Bronchial epithelial cell (primary cell): ENCODE data around the gene HSD17B12. TPM values are rescaled to one million over a fixed set of nuclear protein-coding genes. Genes with fewer than 3 reads are reported as not detected.

Source experiments
- DNase-seq: peaks from one replicate; pipeline ENCODE4 v3.0.0-alpha.2; 2010; ENCODE audit warnings: low read depth
- FAIRE-seq: peaks from 2 replicates; lab custom pipeline; 2011; peaks lifted over from hg19 to GRCh38; lab: Jason Lieb, UNC
- H3K27me3 ChIP-seq: 2 replicates; pipeline ENCODE4 v1.5.1; 2011; ENCODE audit warnings: low read length; ENCODE audit not compliant: control insufficient read depth, insufficient read depth
- H3K36me3 ChIP-seq: 2 replicates; pipeline ENCODE4 v1.5.1; 2011; ENCODE audit warnings: low read length; ENCODE audit not compliant: control insufficient read depth, insufficient read depth
- H3K4me3 ChIP-seq: 2 replicates; pipeline ENCODE4 v1.5.1; 2011; ENCODE audit warnings: mild to moderate bottlenecking, low read depth, low read length, control low read depth
- total RNA-seq: library from RNA; depleted of rRNA; stranded (reverse); fragments of >200 nt; gene quantifications from 2 replicates; pipeline ENCODE4 v1.2.1, GENCODE V29; 2014
- TF ChIP-seq, protein P1 (sequence below): IDR thresholded peaks from 2 replicates; pipeline ENCODE4 v1.5.1; 2011; ENCODE audit warnings: mild to moderate bottlenecking, moderate library complexity, low read length, control low read depth, inconsistent platforms; ENCODE audit not compliant: insufficient read depth, severe bottlenecking

Gene HSD17B12
- total RNA-seq, 1 donor from 2014 or later: 103 TPM

DNA sequence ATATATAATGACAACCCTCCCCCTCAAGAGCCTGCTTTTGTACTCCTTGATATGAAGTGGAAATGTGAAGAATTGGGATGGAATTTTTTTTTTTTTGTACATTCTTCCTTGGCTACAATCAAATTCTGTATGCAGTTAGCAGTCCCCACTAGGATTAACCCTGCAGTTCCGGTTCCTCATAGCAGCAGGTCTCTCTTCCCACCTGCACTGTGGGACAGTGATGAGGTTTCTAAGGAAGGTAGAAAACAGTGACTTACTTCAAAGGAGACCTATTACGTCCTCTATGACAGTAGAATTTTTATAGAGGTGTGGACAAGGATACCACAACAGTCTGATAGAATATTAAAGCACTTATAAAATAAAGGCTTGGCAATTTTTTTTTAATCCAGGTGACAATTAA is 153.7 kb downstream of the HSD17B12 start:
- H3K4me3 ChIP-seq: no peak overlapping the region
- H3K27me3 ChIP-seq: no peaks in the 10 kb centered on the region
- H3K36me3 ChIP-seq: no peaks in the 10 kb centered on the region
- FAIRE-seq: no peak
- TF ChIP-seq, protein P1, sequence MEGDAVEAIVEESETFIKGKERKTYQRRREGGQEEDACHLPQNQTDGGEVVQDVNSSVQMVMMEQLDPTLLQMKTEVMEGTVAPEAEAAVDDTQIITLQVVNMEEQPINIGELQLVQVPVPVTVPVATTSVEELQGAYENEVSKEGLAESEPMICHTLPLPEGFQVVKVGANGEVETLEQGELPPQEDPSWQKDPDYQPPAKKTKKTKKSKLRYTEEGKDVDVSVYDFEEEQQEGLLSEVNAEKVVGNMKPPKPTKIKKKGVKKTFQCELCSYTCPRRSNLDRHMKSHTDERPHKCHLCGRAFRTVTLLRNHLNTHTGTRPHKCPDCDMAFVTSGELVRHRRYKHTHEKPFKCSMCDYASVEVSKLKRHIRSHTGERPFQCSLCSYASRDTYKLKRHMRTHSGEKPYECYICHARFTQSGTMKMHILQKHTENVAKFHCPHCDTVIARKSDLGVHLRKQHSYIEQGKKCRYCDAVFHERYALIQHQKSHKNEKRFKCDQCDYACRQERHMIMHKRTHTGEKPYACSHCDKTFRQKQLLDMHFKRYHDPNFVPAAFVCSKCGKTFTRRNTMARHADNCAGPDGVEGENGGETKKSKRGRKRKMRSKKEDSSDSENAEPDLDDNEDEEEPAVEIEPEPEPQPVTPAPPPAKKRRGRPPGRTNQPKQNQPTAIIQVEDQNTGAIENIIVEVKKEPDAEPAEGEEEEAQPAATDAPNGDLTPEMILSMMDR: no peak
- no peak for DNase-seq

DNA sequence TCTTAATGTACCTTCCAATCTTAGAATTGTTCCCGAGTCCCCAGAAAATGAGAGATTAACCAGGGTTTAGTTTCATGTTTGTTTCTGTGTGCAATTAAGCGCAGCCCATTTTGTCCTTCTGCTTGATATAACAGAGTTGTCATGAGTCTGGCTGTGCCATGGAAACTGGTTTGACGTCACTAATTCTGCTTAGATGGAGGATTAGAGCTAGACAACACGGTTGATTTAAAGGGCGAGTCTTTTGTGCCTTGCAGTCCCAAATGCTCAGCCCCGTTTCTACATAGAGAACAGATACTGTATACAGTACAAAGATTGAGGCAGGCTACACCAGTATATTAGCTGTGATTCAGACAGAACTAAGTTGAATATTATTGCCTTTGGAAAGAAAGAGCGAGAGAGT is 154.6 kb downstream of the HSD17B12 start:
- Histone ChIP-seq H3K27me3 (no peaks in the 10 kb centered on the region), H3K36me3 (no peaks in the 10 kb centered on the region), H3K4me3 (no peak overlapping the region)
- DNase-seq (no peak), FAIRE-seq (no peak)
- TF ChIP-seq, protein P1: no peak

DNA sequence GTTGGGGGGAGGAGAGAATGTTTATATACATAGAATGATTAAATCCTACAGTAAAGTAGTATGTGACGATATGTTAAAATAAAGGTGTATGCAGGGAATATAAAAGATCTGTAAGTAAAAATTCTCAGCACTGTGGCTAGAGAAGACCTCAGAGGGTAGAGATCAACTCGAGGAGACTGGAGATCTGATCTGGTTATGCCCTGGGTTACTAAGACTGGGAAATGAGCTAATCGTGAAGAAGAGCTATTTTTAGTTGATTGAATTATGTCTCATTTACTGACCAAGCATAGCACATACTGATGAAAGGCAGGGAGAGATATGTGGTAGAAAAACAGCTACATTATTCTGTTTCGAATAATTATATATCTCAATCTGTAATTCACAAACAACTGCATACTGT is 157.3 kb downstream of the HSD17B12 start:
- DNase-seq (no peak), FAIRE-seq (no peak)
- TF ChIP-seq, protein P1: no peak
- Histone ChIP-seq H3K4me3 (no peak overlapping the region), H3K36me3 (no peaks in the 10 kb centered on the region), H3K27me3 (no peaks in the 10 kb centered on the region)

DNA sequence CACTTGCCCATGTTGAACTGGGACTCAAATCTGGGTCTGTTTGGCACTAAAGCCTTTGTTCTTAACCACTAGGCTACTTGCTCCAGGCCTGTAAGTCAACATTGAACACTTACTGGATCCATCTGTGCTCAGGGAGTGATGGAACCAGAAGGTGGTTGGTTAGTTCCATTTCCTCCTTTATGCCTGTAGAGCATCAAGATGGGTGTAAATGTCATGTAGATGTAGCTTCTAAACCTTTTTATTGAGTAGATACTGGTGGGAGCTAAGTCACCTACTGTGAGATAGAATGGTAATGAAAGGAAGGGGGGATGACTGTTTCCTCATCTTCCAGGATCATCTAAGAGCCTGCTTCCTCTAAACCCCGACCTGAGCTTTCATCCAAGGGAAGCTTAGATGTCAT is 161.5 kb downstream of the HSD17B12 start:
- Histone ChIP-seq H3K4me3 (no peak overlapping the region), H3K36me3 (no peaks in the 10 kb centered on the region), H3K27me3 (no peaks in the 10 kb centered on the region)
- TF ChIP-seq, protein P1: no peak
- FAIRE-seq: no peak
- no peak for DNase-seq

DNA sequence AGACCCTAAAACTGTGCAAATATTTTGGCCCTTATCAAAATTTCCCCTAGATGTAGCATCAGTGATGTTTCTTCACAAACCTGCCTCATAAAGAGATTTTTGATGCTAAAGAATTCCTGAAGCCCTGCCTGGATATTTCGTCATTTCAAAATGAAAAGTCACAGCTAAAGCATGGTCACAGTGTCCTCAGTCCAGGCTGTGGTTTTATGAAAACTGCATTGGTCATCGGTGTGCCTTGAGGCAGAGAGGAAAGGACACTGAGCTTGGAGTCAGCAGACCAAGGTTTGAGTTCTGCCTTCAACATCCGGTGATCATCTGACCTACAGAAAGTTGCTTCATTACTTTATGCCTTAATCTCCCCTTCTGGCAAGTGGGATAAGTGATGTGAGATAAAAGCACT is 165.3 kb downstream of the HSD17B12 start:
- Histone ChIP-seq H3K27me3 (no peaks in the 10 kb centered on the region), H3K36me3 (no peaks in the 10 kb centered on the region), H3K4me3 (no peak overlapping the region)
- TF ChIP-seq, protein P1: no peak
- no peak for FAIRE-seq
- no peak for DNase-seq

DNA sequence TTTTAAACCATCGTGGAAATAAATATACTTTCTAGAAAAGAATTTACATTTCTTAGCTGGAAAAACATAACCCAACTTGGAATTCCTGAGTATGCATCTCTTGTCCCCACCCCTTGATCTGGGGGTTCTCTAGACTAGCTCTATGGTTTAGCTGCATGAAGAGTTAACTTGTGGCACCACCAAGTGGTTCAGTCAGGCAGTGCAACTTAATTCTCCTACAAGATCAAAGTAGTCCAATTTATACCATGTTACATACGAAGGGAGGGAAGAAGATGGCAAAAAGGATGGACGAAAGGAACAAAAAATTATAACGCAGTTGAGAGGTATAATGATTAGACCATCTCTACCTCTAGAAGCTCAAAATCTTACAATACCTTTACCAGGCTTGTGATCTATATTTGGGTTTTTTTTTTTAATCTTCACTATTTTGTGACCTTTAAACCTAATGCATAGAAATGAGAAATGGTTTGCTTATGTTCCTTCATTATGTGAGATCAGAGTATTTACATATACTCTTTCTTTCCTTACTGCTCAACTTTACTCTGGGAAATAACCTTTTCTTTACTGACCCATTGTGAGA is 171.6 kb downstream of the HSD17B12 start:
- FAIRE-seq: no peak
- peaks cover 2% of the 10 kb centered on the region for H3K36me3 ChIP-seq

More for the DNA sequence above, 171.6 kb downstream of the HSD17B12 start:
- DNase-seq: peak; percentile 73
- no peaks in the 10 kb centered on the region for H3K27me3 ChIP-seq
- H3K4me3 ChIP-seq: no peak overlapping the region
- TF ChIP-seq, protein P1: peak; percentile 68
